Fibroblast of pulmonary artery (primary cell): ENCODE measurements around the gene CACNA1C.
A peak's percentile ranks its signal among the peaks of the same experiment; 100 is the strongest.

Experiments
- DNase-seq: peaks from one replicate; pipeline ENCODE4 v3.0.0-alpha.2; 2010; ENCODE audit warnings: low read depth
- H3K4me3 ChIP-seq: replicated peaks from 2 replicates; pipeline ENCODE4 v1.5.1; 2011; ENCODE audit warnings: low read depth, mild to moderate bottlenecking, control low read depth, low read length, moderate library complexity
- CTCF ChIP-seq: IDR thresholded peaks from 2 replicates; pipeline ENCODE4 v1.5.1; 2011; ENCODE audit warnings: mild to moderate bottlenecking, control low read depth, low read length, inconsistent platforms; ENCODE audit errors: missing control alignments

CACNA1C gene

GRCh38 chr12:2575245-2575644 lies 522.5 kb downstream of the CACNA1C start:
- no peak overlapping the region for H3K4me3 ChIP-seq
- no peak for DNase-seq
- TF ChIP-seq CTCF, result no peak

DNA sequence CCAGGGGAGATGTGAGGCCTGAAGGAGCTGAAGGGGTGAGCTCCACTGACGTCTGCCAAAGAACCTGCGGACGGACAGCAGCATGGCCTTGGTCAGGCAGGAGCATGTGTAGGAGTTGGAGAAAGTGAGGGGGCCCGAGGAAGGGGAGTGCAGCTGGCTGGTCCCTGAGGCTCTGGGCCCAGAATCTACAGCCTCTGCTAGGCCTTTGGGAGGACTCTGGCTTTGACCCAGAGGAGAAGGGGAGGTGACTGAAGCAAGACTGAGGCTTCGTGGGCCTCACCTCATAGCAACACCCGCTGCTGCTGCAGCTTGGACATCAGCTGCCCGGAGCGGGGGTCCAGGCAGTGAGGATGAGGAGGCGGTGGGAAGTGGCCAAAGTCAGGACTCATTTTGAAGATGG lies 525.4 kb downstream of the CACNA1C start:
- no peak for TF ChIP-seq CTCF
- H3K4me3 ChIP-seq, result no peak overlapping the region
- no peak for DNase-seq

- no peak overlapping the region for H3K4me3 ChIP-seq
- no peak for TF ChIP-seq CTCF
- DNase-seq, result no peak
Observed at GRCh38 chr12:2578772-2579171, 526.0 kb downstream of the CACNA1C start.

GRCh38 chr12:2580821-2581220 lies 528.0 kb downstream of the CACNA1C start:
- no peak for DNase-seq
- TF ChIP-seq CTCF, result no peak
- no peak overlapping the region for H3K4me3 ChIP-seq

GRCh38 chr12:2581293-2582045 lies 528.7 kb downstream of the CACNA1C start:
- no peak overlapping the region for H3K4me3 ChIP-seq
- no peak for DNase-seq
- no peak for TF ChIP-seq CTCF

- H3K4me3 ChIP-seq, result no peak overlapping the region
- no peak for TF ChIP-seq CTCF
- no peak for DNase-seq
Observed at GRCh38 chr12:2582631-2583030, 529.8 kb downstream of the CACNA1C start.

GRCh38 chr12:2583091-2583497 lies 530.3 kb downstream of the CACNA1C start:
- DNase-seq, result peak; percentile 43
- H3K4me3 ChIP-seq, result no peak overlapping the region
- peak; percentile 39 for TF ChIP-seq CTCF
